SW480 (cell line): ENCODE data around the gene MEF2C.

ENCODE experiments used
- DNase-seq: peaks from one replicate; pipeline ENCODE4 v3.0.0-alpha.2; 2016; ENCODE audit warnings: low spot score

Gene MEF2C

DNA sequence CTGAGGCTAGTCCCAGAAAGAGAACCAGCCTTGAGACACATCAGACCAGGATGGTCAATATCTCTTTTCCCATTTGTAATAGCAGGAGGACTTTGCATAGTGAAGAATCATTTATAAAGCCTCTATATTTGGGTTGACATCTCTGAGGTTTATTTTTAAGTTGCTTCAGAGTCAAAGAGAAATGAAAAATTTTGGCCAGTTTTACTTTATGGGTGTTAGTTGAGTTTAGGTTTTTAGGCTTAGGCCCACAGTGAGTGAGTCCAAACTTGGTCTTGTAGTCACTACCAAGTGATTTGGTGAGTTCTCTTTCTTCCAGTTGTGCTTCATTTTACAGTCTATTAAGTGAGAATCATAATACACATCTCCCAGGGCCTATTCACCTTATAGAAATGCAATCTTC, 5.3 kb upstream of the MEF2C start:
- no peak for DNase-seq

DNA sequence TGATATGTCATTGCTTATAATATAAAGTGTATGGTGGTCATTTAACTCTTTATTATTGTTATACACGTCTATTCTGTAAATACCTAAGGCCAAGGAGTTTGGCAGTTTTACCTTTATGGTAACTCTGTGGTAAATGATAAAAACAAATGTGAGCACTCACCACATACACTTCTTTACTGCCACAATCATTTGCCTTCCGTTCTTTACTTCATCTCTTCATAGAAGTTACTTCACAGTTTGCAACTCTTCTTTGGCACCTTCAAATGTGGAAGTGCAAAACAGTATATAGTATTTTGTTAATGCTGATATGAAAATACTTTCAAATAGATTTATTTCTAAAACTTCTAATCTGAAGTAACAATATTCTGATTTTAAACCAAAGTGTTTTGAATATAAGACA, 4.4 kb upstream of the MEF2C start:
- no peak for DNase-seq

DNA sequence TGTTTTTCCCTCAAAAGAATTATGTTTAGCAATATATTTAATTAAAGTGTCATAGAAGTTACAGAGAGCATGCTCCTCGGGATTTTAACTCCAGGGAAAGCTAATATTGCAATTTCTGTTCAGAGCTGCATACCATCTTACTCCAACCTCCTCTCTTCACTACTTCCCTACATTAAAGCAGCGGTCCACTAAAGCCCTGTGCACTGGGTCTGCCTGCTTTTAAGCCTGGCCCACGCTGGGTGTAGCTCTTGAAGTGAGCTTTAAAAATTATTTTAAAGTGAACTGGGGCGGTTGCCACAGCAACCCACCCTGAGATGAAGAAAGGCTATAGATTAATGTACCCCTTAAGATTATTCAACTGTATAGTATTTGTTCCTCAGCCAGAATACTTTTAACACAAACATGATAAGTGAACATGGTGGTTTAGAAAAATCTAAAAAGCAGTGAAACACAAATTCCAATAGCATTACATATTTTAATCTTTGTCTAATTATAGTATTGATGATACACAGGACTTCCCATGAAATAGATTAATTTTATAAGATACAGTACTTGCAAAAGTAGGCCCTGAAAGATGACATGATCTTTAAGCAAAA, 3.9 kb upstream of the MEF2C start:
- no peak for DNase-seq

DNA sequence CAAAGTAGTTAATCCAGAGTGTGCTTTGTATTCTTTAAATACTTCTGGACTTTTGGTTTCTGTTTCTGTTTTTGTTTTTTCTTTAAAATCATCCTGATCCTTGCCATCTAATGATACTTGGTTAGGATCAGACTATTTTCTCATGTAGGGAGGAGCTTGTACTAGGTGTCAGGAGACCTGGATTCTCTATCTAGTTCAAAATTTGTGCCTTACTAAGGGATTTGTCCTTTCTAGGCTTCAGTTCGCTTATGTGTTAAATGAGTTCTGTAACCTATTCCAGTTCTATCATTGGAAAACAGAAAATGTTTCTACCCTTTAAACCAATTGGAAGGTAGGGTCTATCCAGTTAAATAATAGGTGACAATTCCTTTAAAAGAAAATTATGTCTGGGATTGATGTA, 3.3 kb upstream of the MEF2C start:
- DNase-seq = no peak

DNA sequence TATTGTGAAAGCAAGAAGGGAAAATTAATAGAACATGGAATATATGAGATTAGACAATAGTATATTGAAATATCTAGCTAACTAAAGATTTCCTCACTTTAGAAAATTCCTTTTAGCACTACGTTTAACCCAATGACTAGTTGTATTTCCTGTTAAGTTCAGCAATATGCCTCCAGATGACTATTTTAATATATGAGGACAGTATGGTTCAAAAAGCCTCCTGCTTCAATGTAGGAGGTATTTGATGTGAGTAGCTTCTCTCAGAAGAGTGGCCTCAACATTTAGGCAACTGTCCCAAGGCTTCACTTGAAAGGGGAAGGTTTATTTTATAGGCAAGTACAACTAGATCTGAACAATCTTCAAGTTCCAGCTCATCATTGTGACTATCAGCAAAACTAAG, 2.0 kb upstream of the MEF2C start:
- DNase-seq = no peak

DNA sequence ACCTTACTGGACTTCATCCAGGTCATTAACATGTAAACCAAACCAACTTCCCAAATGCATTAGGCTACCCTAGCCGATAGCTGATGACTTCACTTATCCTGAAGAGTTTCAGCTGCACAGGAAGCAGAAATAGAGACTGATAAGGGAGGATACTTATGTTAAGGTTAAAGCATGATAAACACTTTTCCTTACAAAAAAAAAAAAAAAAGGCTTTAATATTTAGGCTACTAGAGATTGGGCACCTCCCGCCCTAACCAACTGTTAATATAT, 1.6 kb upstream of the MEF2C start:
- DNase-seq = no peak

DNA sequence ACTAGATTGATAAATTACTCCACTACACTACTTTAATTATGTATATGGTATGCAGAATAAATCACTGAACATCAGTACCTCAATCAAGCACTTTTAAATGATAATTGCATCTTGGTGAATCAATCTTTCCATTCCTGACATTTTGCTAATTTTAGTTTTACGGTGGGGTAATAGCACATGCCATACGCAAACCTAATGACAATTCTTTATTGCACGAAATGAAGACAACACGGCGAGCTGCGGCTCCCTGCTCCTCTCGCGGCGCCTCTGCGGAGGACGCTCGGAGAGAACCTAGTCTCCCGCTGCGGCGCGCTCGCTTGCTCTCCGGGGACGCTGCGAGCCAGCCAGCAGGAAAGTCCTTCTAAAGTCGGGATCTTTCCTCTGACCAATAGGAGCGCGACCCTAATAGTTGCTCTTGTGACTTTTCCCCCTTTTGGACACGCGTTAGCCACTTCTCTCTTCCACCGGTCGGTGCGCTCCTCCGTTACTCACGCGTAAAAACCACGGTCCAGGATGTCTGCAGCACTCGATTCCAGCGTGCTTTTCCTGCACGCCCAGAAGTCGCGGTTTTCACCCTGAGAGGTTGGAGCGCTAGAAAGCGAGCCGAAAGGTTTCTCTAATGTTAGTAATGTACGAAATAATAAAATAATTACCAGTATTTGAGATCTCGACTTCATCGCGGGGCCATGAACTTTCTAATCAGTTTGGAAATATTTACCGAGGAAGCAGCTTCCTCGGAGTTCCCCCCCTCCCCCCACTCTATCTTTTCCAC, 1.0 kb upstream of the MEF2C start:
- DNase-seq = peak; percentile 30

DNA sequence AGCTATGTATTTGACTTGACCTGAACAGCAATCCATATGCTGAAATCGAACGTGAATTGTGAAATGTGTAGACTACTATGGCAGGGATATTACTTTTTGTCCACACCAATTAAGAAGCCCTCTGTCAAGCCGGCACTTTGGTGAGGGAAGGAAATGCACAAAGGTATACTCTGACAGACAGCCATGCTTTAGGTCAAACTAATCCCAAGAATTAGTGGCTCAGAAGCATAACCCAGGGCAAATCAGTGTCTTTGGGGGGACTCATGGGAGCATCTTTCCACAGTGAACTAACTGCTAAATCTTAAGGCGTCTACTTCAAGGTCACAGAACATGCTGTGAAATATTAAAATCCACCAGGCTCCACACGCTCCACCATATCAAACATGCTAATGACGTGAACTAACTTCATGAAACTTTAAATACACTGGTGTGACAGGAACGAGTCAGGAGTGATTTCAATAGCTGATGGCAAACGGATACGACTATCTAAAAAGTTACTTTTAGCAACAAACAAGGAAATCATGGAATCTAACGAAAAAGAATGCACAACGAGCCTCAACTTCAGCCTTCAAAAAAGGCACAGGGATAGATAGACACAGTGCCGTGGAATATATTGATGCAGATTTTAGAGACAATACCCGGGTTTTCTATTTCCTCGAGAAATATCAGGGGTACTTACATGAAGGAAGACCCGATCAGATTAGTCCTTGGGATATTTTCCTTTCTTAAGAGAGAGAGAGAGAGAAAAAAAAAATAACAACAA, 527 bp downstream of the MEF2C start:
- no peak for DNase-seq

DNA sequence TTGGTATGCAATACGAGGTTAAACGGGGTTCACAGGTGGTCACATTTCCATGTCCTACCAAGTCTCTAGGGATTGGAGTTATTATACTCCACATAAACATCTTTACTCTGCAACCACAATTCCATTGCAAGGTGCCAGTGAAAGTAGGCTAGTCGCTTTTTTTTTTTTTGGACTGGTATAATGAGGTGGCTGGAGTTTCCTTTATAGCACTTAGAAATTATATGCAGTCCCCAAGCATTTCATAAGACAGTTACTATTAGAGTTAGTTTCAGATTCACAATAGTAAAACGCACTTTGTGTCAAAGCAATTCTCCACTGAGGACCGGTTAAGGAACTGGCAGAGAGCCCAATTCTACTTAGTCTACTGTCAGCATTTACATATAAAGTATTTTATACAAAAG, 1.4 kb downstream of the MEF2C start:
- DNase-seq = no peak

DNA sequence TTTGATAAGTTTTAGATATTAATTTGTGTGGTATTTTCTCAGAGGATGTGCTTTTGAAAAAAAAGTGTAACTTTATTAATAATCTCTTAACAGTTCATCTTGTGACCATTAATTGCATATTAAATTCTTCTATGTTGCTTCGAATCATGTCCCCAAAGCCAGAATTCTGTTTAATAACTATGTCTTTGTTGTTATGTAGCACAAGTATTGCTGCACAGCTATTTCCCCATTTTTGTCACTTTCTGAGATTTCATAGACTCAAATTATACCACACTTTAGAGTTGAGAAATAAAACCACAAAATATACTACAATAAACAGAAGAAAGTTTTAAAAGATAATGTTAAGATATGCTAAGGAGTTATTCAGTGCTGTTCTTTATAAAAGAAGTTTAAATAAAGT, 2.8 kb downstream of the MEF2C start:
- DNase-seq = no peak

DNA sequence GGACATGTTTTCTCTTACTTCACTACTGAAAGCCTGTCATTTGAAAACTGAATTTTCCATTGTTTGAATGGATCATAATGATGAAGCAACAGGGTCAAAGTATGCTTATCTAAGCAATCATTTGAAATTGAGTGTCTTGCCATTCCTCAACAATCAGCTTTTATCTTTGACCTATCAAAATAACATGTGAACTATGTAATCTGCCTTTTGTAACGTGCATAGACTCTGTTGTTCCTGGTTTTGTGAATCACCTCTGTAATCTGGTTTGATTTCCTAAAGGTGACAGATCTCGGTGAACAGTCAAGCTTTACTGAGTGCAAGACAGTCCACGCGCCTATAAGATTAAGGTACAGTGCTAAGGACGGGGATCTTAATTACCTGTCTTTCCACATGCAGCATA, 3.3 kb downstream of the MEF2C start:
- no peak for DNase-seq

DNA sequence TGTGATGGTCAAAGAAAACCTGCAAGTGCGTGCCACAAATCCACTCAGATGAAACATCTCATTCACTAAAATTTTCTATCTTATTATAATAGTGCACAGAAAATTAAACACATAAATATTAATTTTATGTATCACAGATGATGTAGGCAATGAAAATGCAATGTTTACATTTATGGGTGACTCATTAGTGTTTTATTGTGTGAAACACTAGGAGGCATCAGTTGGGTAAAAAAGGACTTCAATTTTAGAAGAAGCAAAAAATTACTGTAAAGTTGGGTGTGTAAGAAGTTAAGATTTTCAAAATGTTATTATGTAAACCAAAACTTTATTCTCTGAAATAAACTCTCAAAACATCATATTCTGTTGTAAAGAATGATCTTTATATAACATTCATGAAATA, 4.0 kb downstream of the MEF2C start:
- DNase-seq = no peak

DNA sequence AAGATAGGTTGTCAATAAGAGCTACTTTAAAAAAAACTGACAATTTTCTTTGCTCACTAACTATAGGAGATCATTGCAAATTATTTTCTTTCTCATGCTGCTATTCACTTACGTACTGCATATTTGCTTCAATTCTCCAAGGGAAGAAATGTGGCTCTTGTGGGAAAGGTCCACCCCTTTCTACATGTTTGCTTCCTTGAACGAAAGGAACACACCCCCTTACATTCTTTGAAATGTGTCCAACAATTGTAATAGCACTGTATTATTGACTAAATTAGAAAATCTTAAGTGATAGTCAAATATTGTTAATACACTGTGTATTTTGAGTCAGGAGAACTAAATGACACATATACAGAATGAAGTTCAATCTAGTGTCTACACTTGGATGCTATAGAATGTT, 5.2 kb downstream of the MEF2C start:
- DNase-seq = no peak

DNA sequence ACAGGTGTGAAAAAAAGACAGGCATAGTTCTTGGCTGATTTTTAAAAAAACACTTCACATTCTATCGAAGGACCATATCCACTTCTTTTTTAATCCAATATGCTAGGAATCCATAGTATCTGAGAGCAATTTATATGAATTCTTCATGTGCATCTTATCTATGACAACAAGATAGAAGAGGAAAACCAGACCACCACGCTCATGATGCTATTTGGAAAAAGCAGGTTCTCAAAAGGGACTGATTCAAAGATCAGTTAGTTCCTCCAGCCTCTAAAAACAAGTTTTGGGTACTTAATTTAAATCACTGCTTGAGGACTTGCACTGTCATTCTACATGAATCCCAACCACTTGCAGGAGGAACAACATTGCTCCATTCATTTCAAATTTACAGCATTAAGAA, 6.3 kb downstream of the MEF2C start:
- no peak for DNase-seq

DNA sequence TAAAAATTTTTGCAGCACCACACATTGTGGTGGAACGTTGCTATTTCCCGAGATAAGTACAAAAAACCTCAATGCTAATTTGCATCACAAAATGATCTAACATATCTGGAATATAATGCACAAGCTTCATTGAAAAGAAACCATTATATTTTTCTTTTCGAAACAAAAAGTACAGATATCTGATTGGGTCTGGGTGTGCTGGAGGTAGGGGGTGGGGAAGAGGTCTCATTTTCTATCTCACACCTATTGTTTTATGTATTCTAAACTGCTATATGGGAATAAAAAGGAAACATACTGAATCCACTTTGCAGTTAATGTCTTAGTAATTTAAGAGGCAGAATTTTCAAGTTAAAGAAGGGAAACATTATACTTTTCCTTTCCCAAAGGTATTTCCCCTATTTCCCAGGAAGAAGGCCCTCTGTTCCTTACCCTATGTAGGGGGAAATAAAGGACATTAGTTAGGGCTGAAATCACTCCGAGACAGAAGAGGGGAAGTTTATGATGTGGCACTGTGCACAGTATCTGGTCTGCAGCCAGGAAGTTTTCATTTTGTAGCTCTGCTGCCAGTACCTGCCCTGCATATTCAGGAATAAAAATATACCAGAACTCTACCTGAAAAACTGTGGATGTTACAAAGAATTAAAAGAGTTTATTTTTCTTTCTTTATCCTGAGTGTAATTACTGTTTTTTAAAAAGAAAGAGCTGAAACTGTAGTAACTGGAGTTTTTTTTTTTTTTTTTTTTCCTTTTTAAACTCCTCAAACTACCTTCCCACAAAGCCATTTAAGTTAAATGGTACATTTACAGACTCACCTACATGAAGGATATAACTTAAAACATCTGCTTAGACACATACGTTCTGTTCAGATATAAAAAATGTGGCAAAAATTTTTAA, 7.4 kb downstream of the MEF2C start:
- DNase-seq = no peak

DNA sequence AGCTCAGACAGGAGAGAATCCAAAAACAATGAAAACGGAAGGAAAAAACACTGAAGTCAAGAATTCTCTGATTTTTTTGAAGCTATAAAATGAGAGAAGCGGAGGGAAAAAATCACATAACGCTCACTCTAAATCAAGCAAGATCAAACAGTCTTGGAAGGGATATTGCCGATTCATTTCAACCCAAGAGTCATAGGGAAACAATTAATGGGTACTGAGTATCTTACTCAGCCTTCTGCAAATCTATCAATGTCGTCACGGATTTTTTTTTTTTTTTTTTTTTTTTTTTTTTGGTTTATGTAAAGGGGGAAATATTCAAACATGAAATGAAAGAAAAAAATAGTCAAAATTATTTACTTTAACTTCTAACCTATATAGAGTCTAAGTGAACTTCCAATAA, 9.5 kb downstream of the MEF2C start:
- no peak for DNase-seq

DNA sequence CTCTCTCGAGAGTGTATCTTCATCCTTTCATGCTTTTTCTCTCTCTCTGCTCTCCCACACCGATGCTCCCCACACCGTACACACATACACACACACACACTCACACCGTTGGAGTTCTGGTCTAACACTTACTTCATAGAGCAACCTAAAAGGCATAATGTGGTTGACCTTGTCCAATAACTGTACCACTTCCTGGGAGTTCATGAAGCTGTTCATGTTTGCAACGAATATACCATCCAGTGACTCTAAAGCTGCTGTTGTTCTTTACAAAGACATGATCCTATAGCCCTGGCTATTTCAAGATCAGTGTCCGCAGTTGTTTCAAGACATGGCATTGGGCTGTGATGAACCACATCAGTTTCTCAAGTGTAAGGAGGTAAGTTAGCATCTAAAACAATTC, 10.0 kb downstream of the MEF2C start:
- no peak for DNase-seq

DNA sequence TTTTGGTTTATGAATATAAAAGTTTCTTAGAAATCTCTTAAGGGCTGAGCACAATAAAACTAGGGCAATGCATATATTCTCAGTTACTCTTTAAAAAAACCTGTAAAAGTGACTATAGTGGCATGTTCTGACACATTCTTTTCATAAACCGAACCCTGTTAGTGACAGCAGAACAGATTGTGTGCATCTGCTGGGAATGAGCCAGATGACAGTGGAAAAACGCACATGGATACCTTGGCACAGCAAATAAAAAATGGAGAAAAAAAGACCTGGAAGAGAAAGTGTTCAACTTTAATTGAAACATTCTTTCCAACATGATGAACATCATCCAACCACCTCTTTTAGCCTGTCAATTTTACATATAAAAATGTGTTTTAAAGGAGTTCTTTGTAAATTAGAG, 12.7 kb downstream of the MEF2C start:
- DNase-seq = no peak

DNA sequence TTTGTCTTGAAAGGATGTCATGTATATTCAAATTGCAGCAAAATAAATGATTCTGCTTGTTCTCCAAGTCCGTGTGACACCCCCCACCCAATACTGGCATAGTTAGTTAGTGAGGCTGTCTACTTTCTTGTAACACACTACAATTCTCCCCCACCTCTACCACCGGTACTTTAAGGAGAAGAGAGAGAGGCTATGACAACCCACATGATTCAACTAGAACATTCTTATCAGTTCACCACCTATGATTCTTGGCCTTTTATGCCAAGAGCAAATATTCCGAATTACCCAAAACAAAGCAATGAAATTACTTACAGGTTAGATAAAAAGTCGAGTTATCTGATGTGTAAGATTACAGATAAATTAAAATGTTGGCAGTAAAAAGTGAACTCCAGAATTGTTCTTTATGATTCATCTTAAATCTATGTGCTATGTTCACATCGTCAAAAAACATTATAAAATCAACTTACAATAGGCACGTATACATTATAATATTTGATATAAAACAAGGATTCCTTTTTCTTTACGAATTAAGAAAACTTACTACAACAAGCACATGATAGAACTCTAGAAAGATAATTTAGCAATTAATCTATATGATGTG, 14.4 kb downstream of the MEF2C start:
- DNase-seq = no peak

DNA sequence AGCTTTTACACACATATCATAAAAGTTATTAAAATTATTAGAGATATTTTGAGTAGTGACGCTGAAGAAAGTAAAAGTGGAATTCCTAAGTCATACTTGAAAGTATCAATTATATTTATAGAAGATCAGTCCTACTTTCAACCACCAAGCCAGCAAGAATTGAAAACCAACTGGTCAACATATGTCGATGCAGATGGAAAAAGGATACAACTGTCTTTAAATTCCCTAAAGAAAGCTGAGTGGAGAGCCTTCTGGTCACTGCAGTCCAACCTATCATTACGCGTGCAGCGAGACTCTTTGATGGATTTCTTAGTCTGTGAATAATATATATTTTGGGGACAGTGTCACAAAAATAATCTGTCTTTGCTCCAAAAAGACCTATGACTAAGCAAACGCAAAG, 15.3 kb downstream of the MEF2C start:
- no peak for DNase-seq

DNA sequence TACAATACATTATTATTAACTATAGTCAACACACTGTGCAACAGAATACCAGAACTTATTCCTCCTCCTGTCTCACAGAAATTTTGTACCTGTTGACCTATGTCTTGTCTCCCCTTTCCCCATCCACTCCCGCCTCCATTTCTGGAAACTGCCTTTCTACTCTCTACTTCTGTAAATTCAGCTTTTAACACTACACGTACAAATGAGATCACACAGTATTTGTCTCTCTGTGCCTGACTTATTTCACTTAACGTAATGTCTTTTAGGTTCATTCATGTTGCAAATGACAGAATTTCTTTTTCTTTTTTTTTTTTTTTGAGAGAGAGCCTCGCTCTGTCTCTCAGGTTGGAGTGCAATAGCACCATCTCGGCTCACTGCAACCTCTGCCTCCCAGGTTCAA, 19.5 kb downstream of the MEF2C start:
- no peak for DNase-seq

DNA sequence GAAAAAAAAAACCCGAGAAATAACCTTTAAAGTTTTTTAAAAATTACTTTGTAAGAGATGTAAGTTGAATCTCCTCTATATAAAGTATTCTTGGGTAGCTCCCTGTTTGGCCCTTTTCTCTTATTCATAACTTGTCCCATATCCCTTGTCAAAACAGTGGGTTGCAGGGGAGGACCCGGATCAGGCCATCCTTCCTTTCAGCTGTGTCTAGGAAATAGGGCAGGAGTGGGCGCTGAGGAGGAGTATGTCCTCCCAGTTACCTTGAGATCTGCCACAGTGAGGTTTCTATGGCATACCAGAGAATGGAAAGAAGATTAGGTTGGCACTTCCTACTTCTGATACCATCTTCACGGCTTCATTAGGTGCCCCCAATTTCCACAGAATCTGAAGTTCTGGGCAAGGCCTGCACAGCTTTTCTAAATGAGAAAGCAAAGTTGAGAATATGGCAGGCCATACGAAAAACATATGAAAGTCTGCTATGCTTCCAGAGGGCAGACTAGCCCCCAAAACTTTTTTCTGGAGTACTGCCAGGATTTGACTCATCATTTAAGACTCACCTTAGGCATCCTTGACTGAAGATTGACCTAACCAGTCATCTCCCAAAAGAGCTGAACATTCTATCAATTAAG, 20.3 kb downstream of the MEF2C start:
- no peak for DNase-seq
